Progenitor cell of endocrine pancreas (in vitro differentiated cells): ENCODE data around the gene ZIC5. TPM values are rescaled to one million over a fixed set of nuclear protein-coding genes. Genes with fewer than 3 reads are reported as not detected.

Experiments used
- DNase-seq: peaks from one replicate; pipeline ENCODE4 v3.0.0; 2021; ENCODE audit warnings: low spot score; ENCODE audit not compliant: unreplicated experiment
- H3K27ac Mint-ChIP-seq: 2 replicates; pipeline ENCODE4 v1.8.0; 2021; ENCODE audit warnings: mild to moderate bottlenecking, moderate library complexity, mixed read lengths
- H3K27me3 Mint-ChIP-seq: 2 replicates; pipeline ENCODE4 v1.8.0; 2021; ENCODE audit warnings: mixed read lengths
- H3K36me3 Mint-ChIP-seq: 2 replicates; pipeline ENCODE4 v1.8.0; 2022; ENCODE audit warnings: mixed read lengths; ENCODE audit not compliant: insufficient read depth
- H3K4me1 Mint-ChIP-seq: 2 replicates; pipeline ENCODE4 v1.8.0; 2021; ENCODE audit warnings: low read depth, mixed read lengths
- H3K4me3 Mint-ChIP-seq: 2 replicates; pipeline ENCODE4 v1.8.0; 2021; ENCODE audit warnings: low read depth, mild to moderate bottlenecking, moderate library complexity, mixed read lengths
- H3K9me3 Mint-ChIP-seq: 2 replicates; pipeline ENCODE4 v1.8.0; 2021; ENCODE audit warnings: low read depth, mixed read lengths
- total RNA-seq: library from RNA; stranded (reverse); gene quantifications from 2 replicates; pipeline ENCODE4 v1.2.1, GENCODE V29; 2021
- TF ChIP-seq, protein P1 (sequence below): fragments of 200-600 bp; sonication (generic); IDR thresholded peaks from one replicate; pipeline ENCODE4 v1.5.0; 2021; ENCODE audit warnings: antibody characterized with exemption, mild to moderate bottlenecking; ENCODE audit not compliant: unreplicated experiment

ZIC5 gene
- total RNA-seq, 1 donor from 2014 or later = not detected

GRCh38 chr13:99979453-99980200 lies 8.1 kb upstream of the ZIC5 start:
- TF ChIP-seq, protein P1, sequence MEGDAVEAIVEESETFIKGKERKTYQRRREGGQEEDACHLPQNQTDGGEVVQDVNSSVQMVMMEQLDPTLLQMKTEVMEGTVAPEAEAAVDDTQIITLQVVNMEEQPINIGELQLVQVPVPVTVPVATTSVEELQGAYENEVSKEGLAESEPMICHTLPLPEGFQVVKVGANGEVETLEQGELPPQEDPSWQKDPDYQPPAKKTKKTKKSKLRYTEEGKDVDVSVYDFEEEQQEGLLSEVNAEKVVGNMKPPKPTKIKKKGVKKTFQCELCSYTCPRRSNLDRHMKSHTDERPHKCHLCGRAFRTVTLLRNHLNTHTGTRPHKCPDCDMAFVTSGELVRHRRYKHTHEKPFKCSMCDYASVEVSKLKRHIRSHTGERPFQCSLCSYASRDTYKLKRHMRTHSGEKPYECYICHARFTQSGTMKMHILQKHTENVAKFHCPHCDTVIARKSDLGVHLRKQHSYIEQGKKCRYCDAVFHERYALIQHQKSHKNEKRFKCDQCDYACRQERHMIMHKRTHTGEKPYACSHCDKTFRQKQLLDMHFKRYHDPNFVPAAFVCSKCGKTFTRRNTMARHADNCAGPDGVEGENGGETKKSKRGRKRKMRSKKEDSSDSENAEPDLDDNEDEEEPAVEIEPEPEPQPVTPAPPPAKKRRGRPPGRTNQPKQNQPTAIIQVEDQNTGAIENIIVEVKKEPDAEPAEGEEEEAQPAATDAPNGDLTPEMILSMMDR = no peak
- peak; percentile 21 for DNase-seq
- peaks cover 1% of the 10 kb centered on the region for H3K4me1 Mint-ChIP-seq
- H3K9me3 Mint-ChIP-seq = no peaks in the 10 kb centered on the region
- no peaks in the 10 kb centered on the region for H3K36me3 Mint-ChIP-seq
- H3K4me3 Mint-ChIP-seq = no peak overlapping the region
- H3K27me3 Mint-ChIP-seq = peaks cover 73% of the 10 kb centered on the region
- H3K27ac Mint-ChIP-seq = no peak overlapping the region

DNA sequence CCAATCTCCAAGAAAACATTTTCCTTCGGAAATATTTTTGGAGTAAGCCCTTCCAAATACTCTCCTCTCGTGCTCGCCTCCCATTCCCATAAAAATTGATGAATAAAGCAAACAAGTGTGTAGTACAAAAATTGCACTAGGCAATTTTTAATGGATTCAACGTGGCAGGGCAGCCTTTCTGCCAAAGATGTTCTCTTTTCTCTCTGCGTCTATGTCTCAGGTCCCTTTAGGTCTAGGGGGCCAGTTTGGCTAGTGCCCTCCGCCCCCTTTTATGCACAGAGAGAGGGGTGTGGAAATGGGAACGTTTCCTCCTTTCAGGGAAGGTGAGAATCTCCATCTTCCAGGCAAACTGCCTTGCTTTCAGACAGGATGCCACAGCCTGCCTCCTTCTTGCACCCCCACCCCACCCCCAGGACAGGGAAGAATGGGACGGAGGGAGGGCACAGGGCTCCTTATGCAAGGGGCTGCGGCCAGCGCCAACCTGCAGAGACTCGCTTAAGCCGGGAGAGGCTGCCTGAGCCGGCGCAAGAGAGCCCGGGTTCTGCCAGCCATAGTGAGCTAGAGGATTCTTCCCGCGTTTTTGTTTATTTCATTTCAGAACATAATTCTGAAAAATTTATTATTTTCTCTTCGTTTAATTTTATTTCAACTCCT lies 7.4 kb upstream of the ZIC5 start:
- H3K4me3 Mint-ChIP-seq = no peak overlapping the region
- TF ChIP-seq, protein P1 = no peak
- H3K36me3 Mint-ChIP-seq = no peaks in the 10 kb centered on the region
- DNase-seq = peak; percentile 9
- no peaks in the 10 kb centered on the region for H3K9me3 Mint-ChIP-seq
- no peaks in the 10 kb centered on the region for H3K4me1 Mint-ChIP-seq
- peaks cover 73% of the 10 kb centered on the region for H3K27me3 Mint-ChIP-seq
- no peak overlapping the region for H3K27ac Mint-ChIP-seq

DNA sequence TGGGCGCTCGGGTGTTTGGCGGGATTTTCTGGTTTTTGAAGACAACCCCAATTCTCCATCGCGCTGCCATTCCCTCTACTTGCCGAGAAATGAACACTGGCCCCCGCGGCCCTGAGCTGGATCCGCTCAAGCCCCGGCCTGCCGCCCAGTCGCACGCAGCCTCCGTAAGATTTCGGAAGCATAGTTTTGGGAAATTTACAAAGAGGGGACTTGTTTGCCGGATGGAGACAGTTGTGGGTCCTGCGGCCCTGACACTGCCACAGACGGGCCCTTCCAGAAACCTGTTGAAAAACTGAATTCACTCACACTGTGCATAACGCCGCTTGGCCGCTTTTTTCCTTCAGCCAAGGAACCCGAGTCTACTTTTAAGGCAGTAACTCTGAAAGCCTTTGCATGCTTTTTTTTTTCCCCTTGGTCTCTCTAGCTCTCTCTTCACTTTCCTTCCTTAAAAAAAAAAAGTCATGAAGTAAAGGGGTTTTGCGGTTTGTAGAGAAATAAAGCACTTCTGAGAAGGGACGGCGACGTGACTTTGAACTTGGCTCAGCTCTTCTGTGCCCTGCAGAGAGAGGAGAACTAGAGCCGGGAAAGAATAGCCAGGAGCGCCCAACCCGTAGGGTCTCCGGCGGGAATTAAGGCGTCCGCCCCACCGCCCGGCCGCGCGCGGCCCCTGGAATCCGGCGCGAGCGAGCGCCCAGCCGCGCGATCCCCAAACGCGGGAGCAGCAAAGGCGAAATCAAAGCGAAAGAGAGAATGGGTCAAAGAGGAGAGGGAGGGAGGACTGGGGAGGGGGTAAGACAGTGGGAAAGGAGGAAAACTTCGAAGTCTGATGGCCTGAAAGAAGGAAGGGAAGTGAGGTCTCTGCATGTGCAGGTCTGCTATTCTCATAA lies 6.6 kb upstream of the ZIC5 start:
- Mint-ChIP-seq H3K4me3 (no peak overlapping the region), H3K27me3 (peaks cover 73% of the 10 kb centered on the region)

DNA sequence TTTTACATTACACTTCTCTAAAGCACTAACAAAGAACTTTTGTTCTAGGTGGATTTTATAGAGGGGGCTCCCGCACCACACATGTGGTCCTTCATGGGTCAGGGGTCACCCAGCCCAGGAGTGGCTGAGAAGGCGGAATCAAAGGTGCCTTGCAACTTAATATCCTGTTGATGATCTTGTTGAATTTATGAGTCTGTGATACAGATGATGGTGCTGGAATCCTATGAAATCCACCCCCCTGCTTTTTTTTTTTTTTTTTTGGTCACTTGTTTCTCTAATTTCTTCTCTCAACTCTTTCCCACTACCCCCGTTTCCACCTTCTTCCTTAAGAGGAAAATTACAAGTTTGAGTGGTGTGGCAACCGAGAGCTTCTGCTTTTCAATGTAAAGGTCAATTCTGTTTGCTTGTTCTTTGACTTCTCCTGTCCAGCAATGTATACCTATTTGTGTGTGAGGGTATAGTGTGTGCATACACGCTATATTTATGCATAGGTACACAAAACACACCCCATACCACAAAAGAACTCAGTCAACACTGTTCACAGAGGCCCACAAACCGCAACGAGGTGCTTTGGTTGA lies 5.9 kb upstream of the ZIC5 start:
- TF ChIP-seq, protein P1 = no peak
- no peak for DNase-seq
- Mint-ChIP-seq H3K9me3 (no peaks in the 10 kb centered on the region), H3K27ac (no peak overlapping the region), H3K36me3 (no peaks in the 10 kb centered on the region), H3K27me3 (peaks cover 73% of the 10 kb centered on the region), H3K4me3 (no peak overlapping the region), H3K4me1 (no peaks in the 10 kb centered on the region)

More for the DNA sequence above, 6.6 kb upstream of the ZIC5 start:
- Mint-ChIP-seq H3K9me3 (no peaks in the 10 kb centered on the region), H3K36me3 (no peaks in the 10 kb centered on the region), H3K27ac (no peak overlapping the region), H3K4me1 (no peaks in the 10 kb centered on the region)
- TF ChIP-seq, protein P1 = no peak
- DNase-seq = no peak

DNA sequence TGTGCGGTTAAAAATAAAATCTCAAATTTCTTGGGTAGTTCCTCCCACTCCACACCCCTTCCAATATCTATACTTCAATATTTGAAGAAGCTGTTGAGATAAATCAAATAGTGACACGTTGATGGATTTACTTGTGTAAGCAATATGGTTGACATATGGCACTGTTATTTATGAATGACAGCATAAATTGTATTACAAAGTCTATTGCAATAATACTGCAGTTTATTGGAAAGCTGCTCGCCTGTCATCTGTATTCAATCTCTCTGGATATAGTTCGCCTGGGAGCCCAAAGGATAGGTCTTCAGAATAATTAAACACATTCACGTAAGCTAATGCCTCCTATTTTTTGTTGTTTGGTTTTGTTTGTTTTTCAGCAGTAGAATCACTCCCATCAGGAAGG lies 5.0 kb upstream of the ZIC5 start:
- TF ChIP-seq, protein P1 = no peak
- no peak overlapping the region for H3K27ac Mint-ChIP-seq
- H3K27me3 Mint-ChIP-seq = peaks cover 81% of the 10 kb centered on the region
- H3K4me3 Mint-ChIP-seq = no peak overlapping the region
- DNase-seq = no peak
- no peaks in the 10 kb centered on the region for H3K9me3 Mint-ChIP-seq
- no peaks in the 10 kb centered on the region for H3K36me3 Mint-ChIP-seq
- H3K4me1 Mint-ChIP-seq = no peaks in the 10 kb centered on the region
